HEK293 (cell line): Measurements from ENCODE around the gene PITPNM3.

Experiments
- CTCF ChIA-PET: fragments of 350-600 bp; formaldehyde crosslinking; extraction: SDS; loops from one replicate; lab custom pipeline; 2021; ENCODE audit warnings: antibody characterized with exemption; lab: Yijun Ruan, JAX
- POLR2A ChIA-PET: fragments of 300-600 bp; formaldehyde crosslinking; extraction: SDS; loops from one replicate; lab custom pipeline; 2020; ENCODE audit warnings: antibody characterized with exemption, inconsistent platforms; lab: Yijun Ruan, JAX
- H3K27ac ChIP-seq: fragments of 200-500 bp; sonication (Bioruptor generic); 2 replicates; pipeline ENCODE4 v1.5.1; 2014; ENCODE audit warnings: low read depth, low read length, control low read depth, inconsistent platforms; ENCODE audit errors: extremely low read depth
- H3K36me3 ChIP-seq, 2 experiments: fragments of 200-500 bp in 1 of 2; sonication (Bioruptor generic) in 1 of 2; 1 replicate in 1 of 2; 2 replicates in 1 of 2; pipeline ENCODE4 v1.5.1; 2014 to 2017; ENCODE audit warnings: inconsistent platforms in 2 of 2, low read length in 2 of 2; ENCODE audit not compliant: control insufficient read depth in 2 of 2, insufficient read depth in 1 of 2
- H3K4me1 ChIP-seq: fragments of 200-500 bp; sonication (Bioruptor generic); 2 replicates; pipeline ENCODE4 v1.5.1; 2014; ENCODE audit warnings: mild to moderate bottlenecking, low read length, inconsistent platforms; ENCODE audit not compliant: control insufficient read depth, insufficient read depth
- H3K4me3 ChIP-seq: 2 replicates; pipeline ENCODE4 v1.5.1; 2011; ENCODE audit warnings: low read depth, mild to moderate bottlenecking, control low read depth, low read length, moderate library complexity
- H3K9me3 ChIP-seq: fragments of 200-500 bp; sonication (Bioruptor generic); 2 replicates; pipeline ENCODE4 v1.5.1; 2014; ENCODE audit warnings: low read depth, low read length, inconsistent platforms; ENCODE audit not compliant: control insufficient read depth, insufficient read depth
- EGR2 ChIP-seq: fragments of 450-650 bp; formaldehyde crosslinking; IDR thresholded peaks from 2 replicates; pipeline ENCODE4 v1.5.1; 2016; ENCODE audit warnings: low read depth, missing biosample characterization, missing genetic modification characterization
- GLIS1 ChIP-seq: fragments of 450-650 bp; formaldehyde crosslinking; IDR thresholded peaks from 2 replicates; pipeline ENCODE4 v1.5.1; 2016; ENCODE audit warnings: missing biosample characterization, missing genetic modification characterization
- SCRT2 ChIP-seq: fragments of 450-650 bp; formaldehyde crosslinking; IDR thresholded peaks from 2 replicates; pipeline ENCODE4 v1.5.1; 2016; ENCODE audit warnings: missing biosample characterization, missing genetic modification characterization
- SETDB1 ChIP-seq: IDR thresholded peaks from one replicate; pipeline ENCODE4 v1.6.1; 2017; ENCODE audit warnings: mild to moderate bottlenecking, low read length, moderate library complexity, mixed read lengths; ENCODE audit not compliant: insufficient read length
- SP2 ChIP-seq: fragments of 450-650 bp; formaldehyde crosslinking; IDR thresholded peaks from 2 replicates; pipeline ENCODE4 v1.5.1; 2016; ENCODE audit warnings: missing biosample characterization, missing genetic modification characterization
- ZFHX2 ChIP-seq: fragments of 450-650 bp; formaldehyde crosslinking; conservative IDR thresholded peaks from 2 replicates; pipeline ENCODE4 v1.5.1; 2016; ENCODE audit warnings: missing biosample characterization, missing genetic modification characterization
- ZFP3 ChIP-seq: fragments of 450-650 bp; formaldehyde crosslinking; IDR thresholded peaks from 2 replicates; pipeline ENCODE4 v1.5.1; 2016; ENCODE audit warnings: low read depth, missing biosample characterization, missing genetic modification characterization
- ZNF114 ChIP-seq: fragments of 450-650 bp; formaldehyde crosslinking; IDR thresholded peaks from 2 replicates; pipeline ENCODE4 v1.5.0; 2017; ENCODE audit warnings: missing biosample characterization, missing genetic modification characterization
- ZNF121 ChIP-seq: fragments of 450-650 bp; formaldehyde crosslinking; IDR thresholded peaks from 2 replicates; pipeline ENCODE4 v1.5.1; 2016; ENCODE audit warnings: missing biosample characterization, missing genetic modification characterization
- ZNF184 ChIP-seq: fragments of 450-650 bp; IDR thresholded peaks from 2 replicates; pipeline ENCODE4 v1.5.1; 2018; ENCODE audit warnings: missing biosample characterization, mild to moderate bottlenecking, missing genetic modification characterization
- ZNF211 ChIP-seq: fragments of 450-650 bp; formaldehyde crosslinking; IDR thresholded peaks from 2 replicates; pipeline ENCODE4 v1.5.1; 2016; ENCODE audit warnings: low read depth, missing biosample characterization, missing genetic modification characterization
- ZNF311 ChIP-seq: fragments of 450-650 bp; formaldehyde crosslinking; IDR thresholded peaks from 2 replicates; pipeline ENCODE4 v1.5.1; 2017; ENCODE audit warnings: missing biosample characterization, missing genetic modification characterization, borderline replicate concordance
- ZNF514 ChIP-seq: fragments of 450-650 bp; formaldehyde crosslinking; IDR thresholded peaks from 2 replicates; pipeline ENCODE4 v1.5.1; 2016; ENCODE audit warnings: missing biosample characterization, missing genetic modification characterization
- ZNF561 ChIP-seq: fragments of 450-650 bp; IDR thresholded peaks from 2 replicates; pipeline ENCODE4 v1.5.1; 2018; ENCODE audit warnings: missing biosample characterization, missing genetic modification characterization, borderline replicate concordance
- ZNF792 ChIP-seq: fragments of 450-650 bp; formaldehyde crosslinking; IDR thresholded peaks from 2 replicates; pipeline ENCODE4 v1.5.1; 2016; ENCODE audit warnings: missing biosample characterization, missing genetic modification characterization
- ZNF843 ChIP-seq: fragments of 450-650 bp; formaldehyde crosslinking; IDR thresholded peaks from 2 replicates; pipeline ENCODE4 v1.5.1; 2016; ENCODE audit warnings: missing biosample characterization, missing genetic modification characterization
- ZSCAN23 ChIP-seq: fragments of 450-650 bp; formaldehyde crosslinking; IDR thresholded peaks from 2 replicates; pipeline ENCODE4 v1.5.1; 2016; ENCODE audit warnings: missing biosample characterization, missing genetic modification characterization
- TF ChIP-seq, protein P1 (sequence below): fragments of 450-650 bp; formaldehyde crosslinking; IDR thresholded peaks from 2 replicates; pipeline ENCODE4 v1.5.1; 2016; ENCODE audit warnings: missing biosample characterization, missing genetic modification characterization, low read depth
- TF ChIP-seq, protein P2 (sequence below): fragments of 450-650 bp; formaldehyde crosslinking; IDR thresholded peaks from 2 replicates; pipeline ENCODE4 v1.5.1; 2016; ENCODE audit warnings: missing biosample characterization, missing genetic modification characterization
- TF ChIP-seq, protein P3 (sequence below): fragments of 450-650 bp; formaldehyde crosslinking; IDR thresholded peaks from 2 replicates; pipeline ENCODE4 v1.5.1; 2016; ENCODE audit warnings: missing biosample characterization, missing genetic modification characterization

Gene PITPNM3

DNA sequence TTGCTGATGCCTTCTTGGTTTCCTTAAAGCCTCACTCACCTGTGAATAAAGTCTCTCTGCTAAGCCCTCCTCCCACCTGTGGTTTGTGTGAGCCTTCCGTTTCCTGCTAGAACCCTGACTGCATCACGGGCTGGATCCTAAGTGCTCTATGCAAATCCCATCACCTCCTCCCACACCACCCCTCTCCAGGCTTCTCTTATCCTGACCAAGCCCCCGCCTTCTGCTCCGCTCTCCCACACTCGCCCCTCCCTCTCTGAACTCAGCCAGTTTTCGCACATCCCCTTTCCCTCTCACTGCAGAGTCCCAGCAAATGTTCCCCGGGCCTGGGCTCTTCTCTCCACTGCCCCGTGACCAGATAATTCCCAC is 60.3 kb downstream of the PITPNM3 start:
- Histone ChIP-seq H3K36me3 (no peaks in the 10 kb centered on the region), H3K4me1 (no peaks in the 10 kb centered on the region), H3K27ac (no peak overlapping the region), H3K9me3 (no peaks in the 10 kb centered on the region), H3K4me3 (no peak overlapping the region)
- POLR2A ChIA-PET = no interaction called here
- CTCF ChIA-PET = interaction anchor here (1.0 to 1.6 kb wide), 4 partner anchors 11 to 23 kb away, joined by 3 to 9 read pairs (median 5); no protein-coding TSS in a partner anchor
- TF ChIP-seq EGR2 (tag by site-specific recombination) (peak; percentile 97), SCRT2 (tag by site-specific recombination) (0 out of 2 replicates have a peak, but pooled peaks have one; percentile 1), SP2 (tag by site-specific recombination) (no peak), ZFHX2 (peak; percentile 93), ZNF121 (tag by site-specific recombination) (no peak)

DNA sequence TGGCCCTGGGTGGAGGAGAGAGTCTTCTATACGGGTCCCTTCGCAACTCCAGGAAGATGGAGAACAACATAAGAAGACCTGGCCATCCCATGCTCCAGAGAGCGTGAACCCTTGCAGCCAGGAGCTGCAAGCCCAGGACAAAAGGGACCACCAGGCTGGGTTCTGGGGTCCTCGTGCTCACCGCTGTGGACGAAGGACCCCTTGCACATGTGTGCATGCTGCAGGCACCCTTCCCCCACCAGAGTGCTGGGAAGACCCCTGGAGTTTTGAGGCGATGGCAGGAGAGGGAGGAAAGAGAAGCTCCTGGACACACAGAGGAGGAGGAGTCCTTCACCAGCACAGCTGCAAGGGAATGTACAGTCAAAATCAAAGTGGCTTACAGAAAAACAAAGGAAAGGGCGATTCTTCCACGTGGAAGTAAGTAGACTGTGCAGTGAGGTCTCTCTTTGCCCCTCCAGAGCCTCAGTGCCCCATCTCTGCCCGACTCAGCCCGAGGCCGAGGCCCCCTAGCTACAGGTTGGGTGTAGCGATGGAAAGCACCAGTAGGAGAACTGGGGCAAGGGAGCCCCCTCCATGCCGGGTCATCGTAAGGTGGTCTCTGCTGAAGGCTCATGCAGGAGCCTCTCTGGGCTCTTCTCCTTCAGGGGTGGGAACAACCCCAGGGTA is 60.8 kb downstream of the PITPNM3 start:
- ChIA-PET CTCF (interaction anchor here (0.5 to 1.6 kb wide), 7 partner anchors 10 to 112 kb away, joined by 3 to 9 read pairs (median 4); no protein-coding TSS in a partner anchor), POLR2A (no interaction called here)
- TF ChIP-seq, protein P1, sequence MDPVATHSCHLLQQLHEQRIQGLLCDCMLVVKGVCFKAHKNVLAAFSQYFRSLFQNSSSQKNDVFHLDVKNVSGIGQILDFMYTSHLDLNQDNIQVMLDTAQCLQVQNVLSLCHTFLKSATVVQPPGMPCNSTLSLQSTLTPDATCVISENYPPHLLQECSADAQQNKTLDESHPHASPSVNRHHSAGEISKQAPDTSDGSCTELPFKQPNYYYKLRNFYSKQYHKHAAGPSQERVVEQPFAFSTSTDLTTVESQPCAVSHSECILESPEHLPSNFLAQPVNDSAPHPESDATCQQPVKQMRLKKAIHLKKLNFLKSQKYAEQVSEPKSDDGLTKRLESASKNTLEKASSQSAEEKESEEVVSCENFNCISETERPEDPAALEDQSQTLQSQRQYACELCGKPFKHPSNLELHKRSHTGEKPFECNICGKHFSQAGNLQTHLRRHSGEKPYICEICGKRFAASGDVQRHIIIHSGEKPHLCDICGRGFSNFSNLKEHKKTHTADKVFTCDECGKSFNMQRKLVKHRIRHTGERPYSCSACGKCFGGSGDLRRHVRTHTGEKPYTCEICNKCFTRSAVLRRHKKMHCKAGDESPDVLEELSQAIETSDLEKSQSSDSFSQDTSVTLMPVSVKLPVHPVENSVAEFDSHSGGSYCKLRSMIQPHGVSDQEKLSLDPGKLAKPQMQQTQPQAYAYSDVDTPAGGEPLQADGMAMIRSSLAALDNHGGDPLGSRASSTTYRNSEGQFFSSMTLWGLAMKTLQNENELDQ (tag by site-specific recombination) = no peak
- TF ChIP-seq SCRT2 (tag by site-specific recombination) = 0 out of 2 replicates have a peak, but pooled peaks have one; percentile 13
- Histone ChIP-seq H3K4me3 (no peak overlapping the region), H3K36me3 (no peaks in the 10 kb centered on the region), H3K27ac (no peak overlapping the region), H3K9me3 (no peaks in the 10 kb centered on the region), H3K4me1 (no peaks in the 10 kb centered on the region)

DNA sequence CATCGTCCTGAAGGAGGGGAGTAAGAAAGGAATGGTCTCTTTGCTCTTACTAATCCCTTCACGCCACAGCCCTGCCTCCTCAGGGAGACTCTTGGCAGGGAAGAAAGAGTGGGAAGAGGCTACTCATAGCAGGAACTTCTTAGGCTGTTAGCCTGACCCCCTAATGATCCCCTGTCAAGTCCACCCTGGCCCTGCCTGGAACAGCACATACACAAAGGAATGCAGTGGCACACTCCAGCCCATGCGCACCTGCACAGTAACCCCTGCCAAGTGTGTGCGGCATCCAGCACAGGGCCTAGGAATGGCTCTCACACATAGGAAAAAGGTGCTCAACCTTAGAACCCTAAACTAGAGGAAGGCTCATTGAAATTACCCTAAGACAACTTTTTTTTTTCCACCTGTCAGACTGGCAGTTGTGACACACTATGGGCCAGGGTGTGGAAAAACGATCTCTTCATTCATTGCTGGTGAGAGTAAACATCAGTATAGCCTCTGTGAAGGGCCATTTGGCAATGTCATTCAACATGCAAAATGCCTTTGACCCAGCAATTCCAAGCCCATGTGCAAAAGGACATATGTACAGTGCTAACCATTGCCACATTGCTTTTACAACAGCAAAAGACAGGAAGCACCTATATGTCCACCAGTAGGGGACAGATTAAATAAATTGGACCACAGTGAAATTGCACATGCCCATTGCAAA is 62.0 kb downstream of the PITPNM3 start:
- Histone ChIP-seq H3K36me3 (no peaks in the 10 kb centered on the region), H3K4me3 (no peak overlapping the region), H3K9me3 (no peaks in the 10 kb centered on the region), H3K4me1 (no peaks in the 10 kb centered on the region), H3K27ac (no peak overlapping the region)
- ChIA-PET CTCF (interaction anchor here (1.4 to 1.6 kb wide), 3 partner anchors 11 to 22 kb away, joined by 3 to 9 read pairs (median 4); no protein-coding TSS in a partner anchor), POLR2A (no interaction called here)
- TF ChIP-seq GLIS1 (tag by site-specific recombination) = no peak
- TF ChIP-seq ZNF184 (tag by site-specific recombination) = no peak
- TF ChIP-seq ZNF114 = no peak
- TF ChIP-seq, protein P2, sequence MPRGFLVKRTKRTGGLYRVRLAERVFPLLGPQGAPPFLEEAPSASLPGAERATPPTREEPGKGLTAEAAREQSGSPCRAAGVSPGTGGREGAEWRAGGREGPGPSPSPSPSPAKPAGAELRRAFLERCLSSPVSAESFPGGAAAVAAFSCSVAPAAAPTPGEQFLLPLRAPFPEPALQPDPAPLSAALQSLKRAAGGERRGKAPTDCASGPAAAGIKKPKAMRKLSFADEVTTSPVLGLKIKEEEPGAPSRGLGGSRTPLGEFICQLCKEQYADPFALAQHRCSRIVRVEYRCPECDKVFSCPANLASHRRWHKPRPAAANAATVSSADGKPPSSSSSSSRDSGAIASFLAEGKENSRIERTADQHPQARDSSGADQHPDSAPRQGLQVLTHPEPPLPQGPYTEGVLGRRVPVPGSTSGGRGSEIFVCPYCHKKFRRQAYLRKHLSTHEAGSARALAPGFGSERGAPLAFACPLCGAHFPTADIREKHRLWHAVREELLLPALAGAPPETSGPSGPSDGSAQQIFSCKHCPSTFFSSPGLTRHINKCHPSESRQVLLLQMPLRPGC (tag by site-specific recombination) = no peak
- no peak for TF ChIP-seq ZFP3 (tag by site-specific recombination)
- no peak for TF ChIP-seq SETDB1
- TF ChIP-seq, protein P3, sequence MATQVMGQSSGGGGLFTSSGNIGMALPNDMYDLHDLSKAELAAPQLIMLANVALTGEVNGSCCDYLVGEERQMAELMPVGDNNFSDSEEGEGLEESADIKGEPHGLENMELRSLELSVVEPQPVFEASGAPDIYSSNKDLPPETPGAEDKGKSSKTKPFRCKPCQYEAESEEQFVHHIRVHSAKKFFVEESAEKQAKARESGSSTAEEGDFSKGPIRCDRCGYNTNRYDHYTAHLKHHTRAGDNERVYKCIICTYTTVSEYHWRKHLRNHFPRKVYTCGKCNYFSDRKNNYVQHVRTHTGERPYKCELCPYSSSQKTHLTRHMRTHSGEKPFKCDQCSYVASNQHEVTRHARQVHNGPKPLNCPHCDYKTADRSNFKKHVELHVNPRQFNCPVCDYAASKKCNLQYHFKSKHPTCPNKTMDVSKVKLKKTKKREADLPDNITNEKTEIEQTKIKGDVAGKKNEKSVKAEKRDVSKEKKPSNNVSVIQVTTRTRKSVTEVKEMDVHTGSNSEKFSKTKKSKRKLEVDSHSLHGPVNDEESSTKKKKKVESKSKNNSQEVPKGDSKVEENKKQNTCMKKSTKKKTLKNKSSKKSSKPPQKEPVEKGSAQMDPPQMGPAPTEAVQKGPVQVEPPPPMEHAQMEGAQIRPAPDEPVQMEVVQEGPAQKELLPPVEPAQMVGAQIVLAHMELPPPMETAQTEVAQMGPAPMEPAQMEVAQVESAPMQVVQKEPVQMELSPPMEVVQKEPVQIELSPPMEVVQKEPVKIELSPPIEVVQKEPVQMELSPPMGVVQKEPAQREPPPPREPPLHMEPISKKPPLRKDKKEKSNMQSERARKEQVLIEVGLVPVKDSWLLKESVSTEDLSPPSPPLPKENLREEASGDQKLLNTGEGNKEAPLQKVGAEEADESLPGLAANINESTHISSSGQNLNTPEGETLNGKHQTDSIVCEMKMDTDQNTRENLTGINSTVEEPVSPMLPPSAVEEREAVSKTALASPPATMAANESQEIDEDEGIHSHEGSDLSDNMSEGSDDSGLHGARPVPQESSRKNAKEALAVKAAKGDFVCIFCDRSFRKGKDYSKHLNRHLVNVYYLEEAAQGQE (tag by site-specific recombination) = no peak
- TF ChIP-seq ZNF792 = no peak
- TF ChIP-seq EGR2 (tag by site-specific recombination) = no peak
- no peak for TF ChIP-seq ZFHX2
- TF ChIP-seq ZNF211 (tag by site-specific recombination) = no peak
- no peak for TF ChIP-seq ZNF514 (tag by site-specific recombination)
- no peak for TF ChIP-seq ZNF843 (tag by site-specific recombination)
- no peak for TF ChIP-seq ZSCAN23 (tag by site-specific recombination)
- TF ChIP-seq ZNF311 (tag by site-specific recombination) = no peak
- no peak for TF ChIP-seq ZNF561
